H9 (cell line): ENCODE results near the gene RPS16. TPM values are rescaled to one million over a fixed set of nuclear protein-coding genes. Genes with fewer than 3 reads are reported as not detected.

Source experiments
- DNase-seq: peaks from one replicate; pipeline ENCODE4 v3.0.0-alpha.2; 2017
- H2AFZ ChIP-seq: one replicate; pipeline ENCODE4 v1.6.1; 2013; ENCODE audit warnings: mild to moderate bottlenecking, low read length, control low read depth, moderate library complexity
- H2AK5ac ChIP-seq: 2 replicates; pipeline ENCODE4 v1.6.1; 2013; ENCODE audit warnings: low read length, control low read depth, mixed read lengths; ENCODE audit not compliant: insufficient read length
- H2BK120ac ChIP-seq: one replicate; pipeline ENCODE4 v1.6.1; 2013; ENCODE audit warnings: low read depth, mild to moderate bottlenecking, low read length, control low read depth, inconsistent platforms; ENCODE audit not compliant: poor library complexity, severe bottlenecking
- H2BK12ac ChIP-seq: 2 replicates; pipeline ENCODE4 v1.6.1; 2013; ENCODE audit warnings: low read length, control low read depth, mixed read lengths, low read depth; ENCODE audit not compliant: insufficient read length
- H2BK15ac ChIP-seq: 2 replicates; pipeline ENCODE4 v1.6.1; 2013; ENCODE audit warnings: low read depth, low read length, control low read depth
- H2BK20ac ChIP-seq: one replicate; pipeline ENCODE4 v1.6.1; 2013; ENCODE audit warnings: low read depth, mild to moderate bottlenecking, low read length, control low read depth, inconsistent platforms; ENCODE audit not compliant: poor library complexity, severe bottlenecking
- H2BK5ac ChIP-seq: 2 replicates; pipeline ENCODE4 v1.6.1; 2013; ENCODE audit warnings: low read length, control low read depth, mixed read lengths; ENCODE audit not compliant: insufficient read length
- H3K14ac ChIP-seq: 2 replicates; pipeline ENCODE4 v1.6.1; 2013; ENCODE audit warnings: low read length, control low read depth; ENCODE audit not compliant: insufficient read depth
- H3K18ac ChIP-seq: 2 replicates; pipeline ENCODE4 v1.6.1; 2013; ENCODE audit warnings: low read depth, mild to moderate bottlenecking, mixed read lengths, low read length, control low read depth; ENCODE audit not compliant: insufficient read length
- H3K23ac ChIP-seq: 2 replicates; pipeline ENCODE4 v1.6.1; 2013; ENCODE audit warnings: low read length, control low read depth, mixed read lengths, low read depth; ENCODE audit not compliant: insufficient read length
- H3K23me2 ChIP-seq: 2 replicates; pipeline ENCODE4 v1.6.1; 2013; ENCODE audit warnings: low read depth, mild to moderate bottlenecking, mixed read lengths, low read length, control low read depth; ENCODE audit not compliant: insufficient read length, poor library complexity, severe bottlenecking
- H3K27ac ChIP-seq: 2 replicates; pipeline ENCODE4 v1.5.1; 2013; ENCODE audit warnings: low read length, control low read depth, mixed read lengths, low read depth; ENCODE audit not compliant: insufficient read length
- H3K27me3 ChIP-seq: 2 replicates; pipeline ENCODE4 v1.6.1; 2013; ENCODE audit warnings: low read length, control low read depth, inconsistent platforms; ENCODE audit not compliant: insufficient read depth
- H3K4ac ChIP-seq: 2 replicates; pipeline ENCODE4 v1.6.1; 2013; ENCODE audit warnings: low read depth, mild to moderate bottlenecking, control low read depth, inconsistent platforms, low read length, moderate library complexity
- H3K4me1 ChIP-seq: 2 replicates; pipeline ENCODE4 v1.6.1; 2013; ENCODE audit warnings: low read length, control low read depth, inconsistent platforms; ENCODE audit not compliant: insufficient read depth
- H3K4me2 ChIP-seq: 2 replicates; pipeline ENCODE4 v1.6.1; 2013; ENCODE audit warnings: low read length, control low read depth, mixed read lengths; ENCODE audit not compliant: insufficient read length, insufficient read depth
- H3K56ac ChIP-seq: 2 replicates; pipeline ENCODE4 v1.6.1; 2013; ENCODE audit warnings: low read depth, mild to moderate bottlenecking, mixed read lengths, low read length, control low read depth; ENCODE audit not compliant: insufficient read length
- H3K79me1 ChIP-seq: 2 replicates; pipeline ENCODE4 v1.6.1; 2013; ENCODE audit warnings: low read depth, mild to moderate bottlenecking, moderate library complexity, low read length, control low read depth, inconsistent platforms; ENCODE audit not compliant: insufficient read depth, poor library complexity, severe bottlenecking
- H3K79me2 ChIP-seq: 2 replicates; pipeline ENCODE4 v1.6.1; 2013; ENCODE audit warnings: low read length, control low read depth, inconsistent platforms; ENCODE audit not compliant: insufficient read depth
- H3K9ac ChIP-seq: 2 replicates; pipeline ENCODE4 v1.6.1; 2013; ENCODE audit warnings: low read length, control low read depth, mixed read lengths; ENCODE audit not compliant: insufficient read length; ENCODE audit errors: extremely low read depth
- H3K9me3 ChIP-seq: one replicate; pipeline ENCODE4 v1.6.1; 2013; ENCODE audit warnings: low read depth, low read length, inconsistent platforms; ENCODE audit not compliant: control insufficient read depth
- H3T11ph ChIP-seq: one replicate; pipeline ENCODE4 v1.6.1; 2013; ENCODE audit warnings: mild to moderate bottlenecking, low read length, control low read depth, inconsistent platforms
- H4K20me1 ChIP-seq: one replicate; pipeline ENCODE4 v1.6.1; 2013; ENCODE audit not compliant: control insufficient read depth, insufficient read length, insufficient read depth
- H4K5ac ChIP-seq: 2 replicates; pipeline ENCODE4 v1.6.1; 2013; ENCODE audit warnings: low read depth, mild to moderate bottlenecking, mixed read lengths, low read length, control low read depth; ENCODE audit not compliant: insufficient read length
- H4K8ac ChIP-seq: replicated peaks from 2 replicates; pipeline ENCODE4 v1.6.1; 2013; ENCODE audit warnings: low read length, control low read depth, mixed read lengths, low read depth; ENCODE audit not compliant: insufficient read length
- H4K91ac ChIP-seq: 2 replicates; pipeline ENCODE4 v1.6.1; 2013; ENCODE audit warnings: low read depth, mild to moderate bottlenecking, moderate library complexity, mixed read lengths, low read length, control low read depth; ENCODE audit not compliant: insufficient read length
- H3K27ac Mint-ChIP-seq, 3 experiments: 2 replicates in 2 of 3; 3 replicates in 1 of 3; pipeline ENCODE4 v1.8.0; 2020 to 2021; ENCODE audit warnings: mixed read lengths in 3 of 3, mild to moderate bottlenecking in 1 of 3, moderate library complexity in 1 of 3
- H3K27me3 Mint-ChIP-seq: 2 replicates; pipeline ENCODE4 v1.8.0; 2021; ENCODE audit warnings: low read depth, mild to moderate bottlenecking, moderate library complexity, mixed read lengths
- H3K36me3 Mint-ChIP-seq, 3 experiments: 2 replicates in 2 of 3; 3 replicates in 1 of 3; pipeline ENCODE4 v1.8.0; 2020 to 2021; ENCODE audit warnings: low read depth in 3 of 3, mixed read lengths in 3 of 3; ENCODE audit not compliant: insufficient read depth in 1 of 3
- H3K4me1 Mint-ChIP-seq, 2 experiments: 2 replicates each; pipeline ENCODE4 v1.8.0; 2020; ENCODE audit warnings: mixed read lengths in 2 of 2
- H3K4me3 Mint-ChIP-seq, 2 experiments: 2 replicates in 1 of 2; 3 replicates in 1 of 2; pipeline ENCODE4 v1.8.0; 2020 to 2021; ENCODE audit warnings: mild to moderate bottlenecking in 2 of 2, mixed read lengths in 2 of 2, moderate library complexity in 1 of 2
- H3K9me3 Mint-ChIP-seq, 2 experiments: 2 replicates in 1 of 2; 3 replicates in 1 of 2; pipeline ENCODE4 v1.8.0; 2020; ENCODE audit warnings: mild to moderate bottlenecking in 2 of 2, mixed read lengths in 2 of 2, moderate library complexity in 1 of 2
- CTCF ChIP-seq: fragments of 200-600 bp; sonication (generic); conservative IDR thresholded peaks from 3 replicates; pipeline ENCODE4 v1.8.0; 2021; ENCODE audit warnings: antibody characterized with exemption, mild to moderate bottlenecking
- WGBS: extraction: QIAGEN DNeasy Blood & Tissue Kit; methylation state at CpG from one replicate; pipeline ENCODE4 v1.1.7; 2013; ENCODE audit warnings: missing lambda C conversion rate, low lambda C conversion rate, mixed read lengths; ENCODE audit not compliant: insufficient read length; ENCODE audit errors: extremely low coverage; 5-methylcytosine and 5-hydroxymethylcytosine counted together
- total RNA-seq: library from RNA; stranded (reverse); gene quantifications from 2 replicates; pipeline ENCODE4 v1.2.1, GENCODE V29; 2021

Gene RPS16
- total RNA-seq, 1 experiment from 2014 or later = 2,711 TPM

DNA sequence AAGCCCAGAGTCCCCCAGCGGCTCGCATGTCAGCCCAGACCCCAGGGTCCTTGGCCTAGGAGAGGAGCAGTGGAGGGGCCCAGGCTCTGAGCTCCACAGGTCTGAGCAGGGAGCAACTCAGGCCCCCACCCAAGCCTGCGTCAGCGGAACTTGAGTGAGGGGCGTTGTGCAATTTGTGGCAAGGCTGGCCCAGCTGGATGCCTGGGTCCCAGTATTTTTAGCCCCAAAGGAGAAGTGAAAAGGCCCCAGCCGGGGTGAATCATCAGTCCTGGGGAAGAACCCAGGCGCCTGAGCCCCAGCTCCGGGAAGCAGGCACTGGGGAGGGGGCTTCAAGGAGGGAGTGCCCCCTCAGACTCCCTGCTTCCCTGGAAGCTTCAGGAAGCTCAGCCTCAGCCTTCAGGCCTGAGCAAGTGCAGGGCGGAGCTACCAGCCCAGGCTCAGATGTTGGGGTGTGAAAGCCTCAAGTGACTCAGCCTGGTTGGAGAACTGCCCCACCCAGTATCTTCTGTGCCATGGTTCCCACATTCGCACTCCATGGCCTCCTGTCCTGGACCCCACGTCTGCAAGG, 37.4 kb downstream of the RPS16 start:
- no peaks in the 10 kb centered on the region for H3K79me1 ChIP-seq
- H3K27ac Mint-ChIP-seq = no peak overlapping the region; a peak in 1 of 7 replicates
- H3K9ac ChIP-seq = no peak overlapping the region
- H2BK15ac ChIP-seq = no peak overlapping the region
- H3K9me3 Mint-ChIP-seq = no peaks in the 10 kb centered on the region; a peak in 2 of 5 replicates
- H2AFZ ChIP-seq = no peak overlapping the region
- no peak overlapping the region for H4K8ac ChIP-seq
- no peak overlapping the region; a peak in 1 of 5 replicates for H3K4me3 Mint-ChIP-seq
- peaks cover 22% of the 10 kb centered on the region in 2 experiments for H3K4me1 Mint-ChIP-seq
- H3K27me3 Mint-ChIP-seq = no peaks in the 10 kb centered on the region; the same call in 1 of the 2 replicates
- H4K20me1 ChIP-seq = no peaks in the 10 kb centered on the region
- H3K56ac ChIP-seq = no peak overlapping the region
- no peak for TF ChIP-seq CTCF
- peaks cover 7% of the 10 kb centered on the region for H3K23me2 ChIP-seq
- H3K23ac ChIP-seq = no peak overlapping the region
- H3K4me2 ChIP-seq = no peak overlapping the region
- no peak overlapping the region for H3T11ph ChIP-seq
- no CpG with 5 or more reads among the region's 11 CpGs for WGBS
- no peak overlapping the region for H2BK12ac ChIP-seq
- no peak overlapping the region for H3K27ac ChIP-seq
- no peak overlapping the region for H2BK20ac ChIP-seq
- no peaks in the 10 kb centered on the region for H3K79me2 ChIP-seq
- peaks cover 17 to 31% (median 31%) of the 10 kb centered on the region in 3 experiments; a peak in 6 of 7 replicates for H3K36me3 Mint-ChIP-seq
- H3K9me3 ChIP-seq = no peaks in the 10 kb centered on the region
- H2BK5ac ChIP-seq = no peak overlapping the region
- no peak overlapping the region for H3K18ac ChIP-seq
- H3K4me1 ChIP-seq = peaks cover 4% of the 10 kb centered on the region; the same call in 1 of the 2 replicates
- H3K27me3 ChIP-seq = no peaks in the 10 kb centered on the region
- H4K91ac ChIP-seq = no peak overlapping the region
- H3K14ac ChIP-seq = no peak overlapping the region
- H4K5ac ChIP-seq = no peak overlapping the region
- no peak overlapping the region; the same call in 1 of the 2 replicates for H3K4ac ChIP-seq
- H2AK5ac ChIP-seq = no peak overlapping the region
- DNase-seq = no peak
- H2BK120ac ChIP-seq = no peak overlapping the region
